22Rv1 (cell line): ENCODE data around the gene SIRT7.

Source experiments
- ZFX ChIP-seq: fragments of 450-650 bp; IDR thresholded peaks from 2 replicates; pipeline ENCODE4 v1.6.1; 2017; ENCODE audit warnings: antibody characterized with exemption, borderline replicate concordance
- TF ChIP-seq, protein P1 (sequence below): fragments of 450-650 bp; IDR thresholded peaks from 2 replicates; pipeline ENCODE4 v1.5.1; 2017; ENCODE audit warnings: mild to moderate bottlenecking

DNA sequence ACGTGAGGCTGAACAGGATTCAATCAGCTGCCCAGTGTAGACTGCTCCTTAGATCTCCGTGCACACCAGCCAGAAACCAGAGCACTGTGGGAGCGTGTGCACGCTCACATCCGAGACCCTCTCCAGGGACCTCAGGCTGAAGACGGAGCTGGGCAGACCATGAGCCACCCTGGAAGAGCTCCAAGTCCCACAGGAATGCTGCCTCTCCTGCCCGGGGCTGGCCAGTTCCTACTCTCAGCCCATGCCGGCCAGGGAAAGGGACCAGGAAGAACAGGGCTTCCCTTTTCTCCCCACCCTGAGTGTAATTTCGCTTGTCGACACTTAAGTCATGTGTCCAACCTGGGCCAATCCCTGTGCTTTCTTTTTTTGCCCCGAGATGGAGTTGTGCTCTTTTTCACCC, 33.5 kb downstream of the SIRT7 start:
- TF ChIP-seq, protein P1, sequence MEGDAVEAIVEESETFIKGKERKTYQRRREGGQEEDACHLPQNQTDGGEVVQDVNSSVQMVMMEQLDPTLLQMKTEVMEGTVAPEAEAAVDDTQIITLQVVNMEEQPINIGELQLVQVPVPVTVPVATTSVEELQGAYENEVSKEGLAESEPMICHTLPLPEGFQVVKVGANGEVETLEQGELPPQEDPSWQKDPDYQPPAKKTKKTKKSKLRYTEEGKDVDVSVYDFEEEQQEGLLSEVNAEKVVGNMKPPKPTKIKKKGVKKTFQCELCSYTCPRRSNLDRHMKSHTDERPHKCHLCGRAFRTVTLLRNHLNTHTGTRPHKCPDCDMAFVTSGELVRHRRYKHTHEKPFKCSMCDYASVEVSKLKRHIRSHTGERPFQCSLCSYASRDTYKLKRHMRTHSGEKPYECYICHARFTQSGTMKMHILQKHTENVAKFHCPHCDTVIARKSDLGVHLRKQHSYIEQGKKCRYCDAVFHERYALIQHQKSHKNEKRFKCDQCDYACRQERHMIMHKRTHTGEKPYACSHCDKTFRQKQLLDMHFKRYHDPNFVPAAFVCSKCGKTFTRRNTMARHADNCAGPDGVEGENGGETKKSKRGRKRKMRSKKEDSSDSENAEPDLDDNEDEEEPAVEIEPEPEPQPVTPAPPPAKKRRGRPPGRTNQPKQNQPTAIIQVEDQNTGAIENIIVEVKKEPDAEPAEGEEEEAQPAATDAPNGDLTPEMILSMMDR = no peak
- TF ChIP-seq ZFX = no peak
